Lung (tissue), 12 donors: Measurements from ENCODE around the gene SYT14. TPM values are rescaled to one million over a fixed set of nuclear protein-coding genes. Genes with fewer than 3 reads are reported as not detected.

ENCODE experiments used
- ATAC-seq: fragments of 200-7000 bp; cut with Tn5 transposase; one replicate; pipeline ENCODE4 v1.9.1; 2020; ENCODE audit warnings: moderate number of reproducible peaks; ENCODE audit not compliant: insufficient read depth, low FRiP score
- DNase-seq, 3 donors: peaks; one replicate each; pipeline ENCODE4 v3.0.0-alpha.2; 2013 to 2017
- H3K27ac ChIP-seq, 2 donors: one replicate each; pipeline ENCODE4 v1.5.1; 2013; ENCODE audit warnings: mild to moderate bottlenecking in 2 of 2, moderate library complexity in 2 of 2, control low read depth in 1 of 2, inconsistent platforms in 1 of 2, low read depth in 1 of 2, low read length in 1 of 2
- H3K27me3 ChIP-seq, 3 donors: one replicate each; pipeline ENCODE4 v1.5.1; 2013; ENCODE audit warnings: low read length in 2 of 3; ENCODE audit not compliant: control insufficient read depth in 3 of 3, insufficient read depth in 3 of 3
- H3K36me3 ChIP-seq, 4 donors: one replicate each; pipeline ENCODE4 v1.5.1; 2013; ENCODE audit warnings: low read length in 4 of 4, mild to moderate bottlenecking in 1 of 4, moderate library complexity in 1 of 4; ENCODE audit not compliant: control insufficient read depth in 4 of 4, insufficient read depth in 4 of 4
- H3K4me1 ChIP-seq, 5 donors: one replicate each; pipeline ENCODE4 v1.5.1; 2013; ENCODE audit warnings: low read length in 5 of 5, mild to moderate bottlenecking in 2 of 5, moderate library complexity in 1 of 5; ENCODE audit not compliant: control insufficient read depth in 5 of 5, insufficient read depth in 5 of 5
- H3K4me3 ChIP-seq: one replicate; pipeline ENCODE4 v1.5.1; 2013; ENCODE audit warnings: mild to moderate bottlenecking, control low read depth, moderate library complexity
- H3K9ac ChIP-seq, 2 donors: one replicate each; pipeline ENCODE4 v1.5.1; 2013; ENCODE audit warnings: low read length in 2 of 2, control low read depth in 1 of 2; ENCODE audit not compliant: insufficient read depth in 1 of 2
- H3K9me3 ChIP-seq, 4 donors: one replicate each; pipeline ENCODE4 v1.5.1; 2013; ENCODE audit warnings: low read length in 3 of 4, mild to moderate bottlenecking in 1 of 4, moderate library complexity in 1 of 4; ENCODE audit not compliant: control insufficient read depth in 4 of 4, insufficient read depth in 3 of 4
- CTCF ChIP-seq: IDR thresholded peaks from 2 replicates; pipeline ENCODE4 v1.5.1; 2012; ENCODE audit warnings: mild to moderate bottlenecking; ENCODE audit errors: control extremely low read depth, extremely low read depth
- WGBS, 2 donors: extraction: QIAGEN DNeasy Blood & Tissue Kit; methylation state at CpG; one replicate each; pipeline ENCODE4 v1.1.7; 2013; 5-methylcytosine and 5-hydroxymethylcytosine counted together
- polyA plus RNA-seq, 2 donors: library from polyadenylated mRNA; stranded (reverse); fragments of 200-250 nt; gene quantifications; one replicate each; pipeline ENCODE4 v1.2.1, GENCODE V29; 2013
- total RNA-seq, 2 donors: library from RNA; depleted of rRNA in 1 of 2; stranded (reverse); fragments of >200 nt in 1 of 2; gene quantifications; one replicate each; pipeline ENCODE4 v1.2.1, GENCODE V29; 2014 to 2021
- donor health status: control.
- donor health status: control.
- donor health status: Bipolar disorder and iron deficiency.
- donor health status: healthy.
- donor health status: DM: yes; HTN: yes; CAD: no.

SYT14 gene
- total and polyA plus RNA-seq, 4 donors = under 0.01 to 0.23 TPM; not detected in 2

DNA sequence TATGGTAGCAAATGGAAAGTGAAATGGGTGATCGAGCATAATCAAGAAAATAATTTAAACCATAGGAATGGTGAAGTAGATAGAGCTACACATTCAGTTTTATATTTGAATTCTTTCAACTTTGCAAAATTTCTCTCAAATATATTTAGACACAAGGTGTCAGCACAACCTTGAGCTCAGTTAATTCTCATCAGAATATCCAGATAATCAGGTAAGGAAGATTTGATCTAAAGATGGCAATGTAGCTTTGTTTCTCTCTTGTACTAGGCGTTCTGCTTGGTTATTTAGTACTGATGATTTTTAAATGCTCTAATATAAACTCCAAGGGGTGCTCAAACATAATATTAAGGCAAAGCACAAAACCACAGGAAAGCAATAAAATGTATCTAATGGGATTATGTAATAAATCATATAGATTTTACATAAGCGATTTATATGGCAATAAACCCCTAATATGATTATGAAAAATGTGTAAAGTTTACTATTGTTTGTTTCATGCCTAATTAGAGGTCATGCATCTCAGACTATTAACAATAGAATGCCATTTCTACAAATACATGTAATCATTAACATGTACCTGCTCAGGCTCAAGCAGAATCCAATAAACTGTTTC, 262.2 kb downstream of the SYT14 start:
- WGBS, 2 donors = 58 to 83% methylated on average over 3 of the region's 3 CpGs
- Histone ChIP-seq H3K27me3 (no peaks in the 10 kb centered on the region), H3K4me1 (no peaks in the 10 kb centered on the region), H3K9ac (no peak overlapping the region), H3K9me3 (peaks cover 0 to 4% (median 1%) of the 10 kb centered on the region in 4 donors), H3K27ac (no peak overlapping the region), H3K4me3 (no peak overlapping the region), H3K36me3 (no peaks in the 10 kb centered on the region)
- TF ChIP-seq CTCF = no peak
- DNase-seq (no peak), ATAC-seq (no peak)

- no peak for ATAC-seq
- no peak for DNase-seq
- H3K4me3 ChIP-seq = no peak overlapping the region
- H3K36me3 ChIP-seq = no peaks in the 10 kb centered on the region
- H3K9ac ChIP-seq = no peak overlapping the region
- 52 to 61% methylated on average over 3 of the region's 3 CpGs for WGBS, 2 donors
- peaks cover 0 to 3% (median 0%) of the 10 kb centered on the region in 4 donors for H3K9me3 ChIP-seq
- no peaks in the 10 kb centered on the region for H3K27me3 ChIP-seq
- no peak for TF ChIP-seq CTCF
- H3K27ac ChIP-seq = no peak overlapping the region
- H3K4me1 ChIP-seq = no peaks in the 10 kb centered on the region
Observed at GRCh38 chr1:210201681-210202080, 263.7 kb downstream of the SYT14 start.

DNA sequence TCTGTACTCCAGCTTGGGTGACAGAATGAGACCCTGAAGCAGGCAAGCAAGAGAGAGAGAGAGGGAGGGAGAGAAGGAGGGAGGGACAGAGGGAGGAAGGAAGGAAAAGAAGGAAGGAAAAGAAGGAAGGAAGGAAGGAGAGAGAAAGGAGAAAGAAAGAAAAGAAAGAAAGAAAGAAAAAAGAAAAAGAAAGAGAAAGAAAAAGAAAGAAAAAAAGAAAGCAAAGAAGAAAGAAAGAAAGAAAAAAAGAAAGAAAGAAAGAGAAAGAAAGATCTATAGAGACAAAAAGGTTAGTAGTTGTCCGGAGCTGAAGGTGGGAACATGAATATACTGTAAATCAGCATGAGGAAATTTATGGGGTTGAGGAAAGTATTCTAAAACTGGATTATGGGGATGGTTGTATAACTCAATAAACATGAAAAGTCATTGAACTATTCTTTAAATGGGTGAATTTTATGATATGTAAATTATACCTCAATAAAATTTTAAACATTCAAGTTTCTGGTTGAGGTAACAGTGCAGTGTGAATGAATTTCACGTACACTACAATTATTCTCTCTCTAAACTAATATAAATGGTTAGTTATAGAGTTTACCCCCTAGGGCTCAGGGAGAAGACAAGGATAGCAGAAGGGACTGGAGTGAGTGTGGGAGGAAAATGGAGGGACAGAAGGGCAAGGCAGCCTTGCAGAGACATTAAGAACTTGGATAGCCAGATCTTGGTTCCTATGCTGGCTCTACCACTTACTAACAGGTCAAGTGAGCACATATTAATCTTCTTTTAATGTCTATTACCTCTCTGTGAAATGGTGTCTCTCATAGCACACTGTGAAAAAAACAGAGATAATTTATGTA, 269.8 kb downstream of the SYT14 start:
- H3K4me3 ChIP-seq = no peak overlapping the region
- no peak overlapping the region for H3K27ac ChIP-seq
- H3K27me3 ChIP-seq = no peaks in the 10 kb centered on the region
- no peak for TF ChIP-seq CTCF
- no peaks in the 10 kb centered on the region for H3K36me3 ChIP-seq
- DNase-seq (no peak), ATAC-seq (no peak)
- H3K9ac ChIP-seq = no peak overlapping the region
- no peaks in the 10 kb centered on the region for H3K9me3 ChIP-seq
- H3K4me1 ChIP-seq = no peaks in the 10 kb centered on the region
- 91 to 93% methylated on average over 2 of the region's 2 CpGs for WGBS, 2 donors
